NCI-H2196 (cell line): Measurements from ENCODE around the gene GLP1R.
A peak's percentile ranks its signal among the peaks of the same experiment; 100 is the strongest.

Experiments
- DNase-seq: peaks from one replicate; lab custom pipeline; 2025; ENCODE audit not compliant: unreplicated experiment; lab: John Stamatoyannopoulos, UW

GLP1R gene

GRCh38 chr6:39048481-39049399 lies at the start of gene GLP1R:
Gene GLP1R (plus strand): TSS chr6:39048781. CDS start chr6:39048841, 60 bp downstream.
- DNase-seq = no peak

GRCh38 chr6:39003072-39003471 lies 45.5 kb upstream of the GLP1R start:
- DNase-seq = peak; percentile 34

- DNase-seq = no peak
Observed at GRCh38 chr6:39003492-39003891, 45.1 kb upstream of the GLP1R start.

- DNase-seq = no peak
Observed at GRCh38 chr6:39004801-39005200, 43.8 kb upstream of the GLP1R start.

- peak; percentile 91 for DNase-seq
Observed at GRCh38 chr6:39005774-39006173, 42.8 kb upstream of the GLP1R start.

GRCh38 chr6:39007575-39007974 lies 41.0 kb upstream of the GLP1R start:
- DNase-seq = no peak

- no peak for DNase-seq
Observed at GRCh38 chr6:39008737-39009136, 39.8 kb upstream of the GLP1R start.

- no peak for DNase-seq
Observed at GRCh38 chr6:39009476-39009875, 39.1 kb upstream of the GLP1R start.

- no peak for DNase-seq
Observed at GRCh38 chr6:39016839-39017546, 31.6 kb upstream of the GLP1R start.

- DNase-seq = no peak
Observed at GRCh38 chr6:39017547-39017880, 31.1 kb upstream of the GLP1R start.

GRCh38 chr6:39018103-39018502 lies 30.5 kb upstream of the GLP1R start:
- DNase-seq = peak; percentile 68

- no peak for DNase-seq
Observed at GRCh38 chr6:39020136-39020535, 28.4 kb upstream of the GLP1R start.

- no peak for DNase-seq
Observed at GRCh38 chr6:39021041-39021440, 27.5 kb upstream of the GLP1R start.

GRCh38 chr6:39021779-39022178 lies 26.8 kb upstream of the GLP1R start:
- no peak for DNase-seq

GRCh38 chr6:39026175-39026574 lies 22.4 kb upstream of the GLP1R start:
- DNase-seq = no peak

- DNase-seq = no peak
Observed at GRCh38 chr6:39029156-39030011, 19.2 kb upstream of the GLP1R start.

GRCh38 chr6:39035681-39036080 lies 12.9 kb upstream of the GLP1R start:
- DNase-seq = no peak

GRCh38 chr6:39037082-39037508 lies 11.5 kb upstream of the GLP1R start:
- DNase-seq = no peak

GRCh38 chr6:39037707-39038106 lies 10.9 kb upstream of the GLP1R start:
- peak; percentile 36 for DNase-seq

- DNase-seq = peak; percentile 84
Observed at GRCh38 chr6:39040080-39040673, 8.4 kb upstream of the GLP1R start.

- no peak for DNase-seq
Observed at GRCh38 chr6:39041072-39041471, 7.5 kb upstream of the GLP1R start.
